Kidney epithelial cell (primary cell): ENCODE results near the gene CMYA5. TPM values are rescaled to one million over a fixed set of nuclear protein-coding genes. Genes with fewer than 3 reads are reported as not detected.

ENCODE experiments used
- DNase-seq: peaks from one replicate; pipeline ENCODE4 v3.0.0-alpha.2; 2010; ENCODE audit warnings: low read depth
- H3K27me3 ChIP-seq: 2 replicates; pipeline ENCODE4 v1.6.0; 2011; ENCODE audit warnings: low read length; ENCODE audit not compliant: control insufficient read depth, insufficient read depth
- H3K36me3 ChIP-seq: 2 replicates; pipeline ENCODE4 v1.5.1; 2011; ENCODE audit warnings: low read length; ENCODE audit not compliant: control insufficient read depth, insufficient read depth
- H3K4me3 ChIP-seq: 2 replicates; pipeline ENCODE4 v1.5.1; 2011; ENCODE audit warnings: low read depth, mild to moderate bottlenecking, control low read depth, low read length
- CTCF ChIP-seq: IDR thresholded peaks from 2 replicates; pipeline ENCODE4 v1.5.1; 2011; ENCODE audit warnings: mild to moderate bottlenecking, moderate library complexity, low read length, control low read depth, inconsistent platforms; ENCODE audit not compliant: insufficient read depth, poor library complexity, severe bottlenecking
- total RNA-seq: library from RNA; depleted of rRNA; stranded (reverse); fragments of >200 nt; gene quantifications from 2 replicates; pipeline ENCODE4 v1.2.3, GENCODE V29; 2015

Gene CMYA5
- total RNA-seq, 1 donor from 2014 or later = 0.96 TPM

GRCh38 chr5:79844571-79844970 lies 154.9 kb downstream of the CMYA5 start:
- no peak for DNase-seq
- Histone ChIP-seq H3K27me3 (peaks cover 7% of the 10 kb centered on the region), H3K4me3 (no peak overlapping the region), H3K36me3 (no peaks in the 10 kb centered on the region)
- no peak for TF ChIP-seq CTCF

GRCh38 chr5:79845448-79846197 lies 156.0 kb downstream of the CMYA5 start:
- Histone ChIP-seq H3K4me3 (no peak overlapping the region), H3K36me3 (no peaks in the 10 kb centered on the region), H3K27me3 (no peaks in the 10 kb centered on the region)
- peak; percentile 21 for DNase-seq
- TF ChIP-seq CTCF = no peak

GRCh38 chr5:79846198-79846521 lies 156.5 kb downstream of the CMYA5 start:
- H3K36me3 ChIP-seq = no peaks in the 10 kb centered on the region
- no peak for TF ChIP-seq CTCF
- H3K27me3 ChIP-seq = no peaks in the 10 kb centered on the region
- H3K4me3 ChIP-seq = no peak overlapping the region
- no peak for DNase-seq

GRCh38 chr5:79847561-79847960 lies 157.9 kb downstream of the CMYA5 start:
- Histone ChIP-seq H3K36me3 (no peaks in the 10 kb centered on the region), H3K4me3 (no peak overlapping the region), H3K27me3 (no peaks in the 10 kb centered on the region)
- no peak for DNase-seq
- TF ChIP-seq CTCF = no peak

GRCh38 chr5:79849061-79849460 lies 159.4 kb downstream of the CMYA5 start:
- no peak for DNase-seq
- TF ChIP-seq CTCF = no peak
- H3K27me3 ChIP-seq = no peaks in the 10 kb centered on the region
- no peaks in the 10 kb centered on the region for H3K36me3 ChIP-seq
- no peak overlapping the region for H3K4me3 ChIP-seq

Other genes starting within 250 kb of the CMYA5 start
- gene HOMER1, start 175.7 kb upstream of the CMYA5 start, total RNA-seq = 6.0 and 9.6 TPM in 2 replicates
- 31.8 and 37.6 TPM in 2 replicates for gene TENT2, start 77.4 kb upstream of the CMYA5 start, total RNA-seq